GM19328 (cell line): Measurements from ENCODE around the gene MEI1.
"Not testable (repeated sequence)": the region's sequence is repeated elsewhere in the genome, so short reads cannot be mapped to it uniquely, and the experiment has no call there.

Source experiments
- ATAC-seq: cut with Tn5 transposase; IDR thresholded peaks from one replicate; pipeline ENCODE4 v1.9.1; 2021; ENCODE audit warnings: mild to moderate bottlenecking, moderate library complexity; ENCODE audit not compliant: unreplicated experiment

Gene MEI1, protein sequence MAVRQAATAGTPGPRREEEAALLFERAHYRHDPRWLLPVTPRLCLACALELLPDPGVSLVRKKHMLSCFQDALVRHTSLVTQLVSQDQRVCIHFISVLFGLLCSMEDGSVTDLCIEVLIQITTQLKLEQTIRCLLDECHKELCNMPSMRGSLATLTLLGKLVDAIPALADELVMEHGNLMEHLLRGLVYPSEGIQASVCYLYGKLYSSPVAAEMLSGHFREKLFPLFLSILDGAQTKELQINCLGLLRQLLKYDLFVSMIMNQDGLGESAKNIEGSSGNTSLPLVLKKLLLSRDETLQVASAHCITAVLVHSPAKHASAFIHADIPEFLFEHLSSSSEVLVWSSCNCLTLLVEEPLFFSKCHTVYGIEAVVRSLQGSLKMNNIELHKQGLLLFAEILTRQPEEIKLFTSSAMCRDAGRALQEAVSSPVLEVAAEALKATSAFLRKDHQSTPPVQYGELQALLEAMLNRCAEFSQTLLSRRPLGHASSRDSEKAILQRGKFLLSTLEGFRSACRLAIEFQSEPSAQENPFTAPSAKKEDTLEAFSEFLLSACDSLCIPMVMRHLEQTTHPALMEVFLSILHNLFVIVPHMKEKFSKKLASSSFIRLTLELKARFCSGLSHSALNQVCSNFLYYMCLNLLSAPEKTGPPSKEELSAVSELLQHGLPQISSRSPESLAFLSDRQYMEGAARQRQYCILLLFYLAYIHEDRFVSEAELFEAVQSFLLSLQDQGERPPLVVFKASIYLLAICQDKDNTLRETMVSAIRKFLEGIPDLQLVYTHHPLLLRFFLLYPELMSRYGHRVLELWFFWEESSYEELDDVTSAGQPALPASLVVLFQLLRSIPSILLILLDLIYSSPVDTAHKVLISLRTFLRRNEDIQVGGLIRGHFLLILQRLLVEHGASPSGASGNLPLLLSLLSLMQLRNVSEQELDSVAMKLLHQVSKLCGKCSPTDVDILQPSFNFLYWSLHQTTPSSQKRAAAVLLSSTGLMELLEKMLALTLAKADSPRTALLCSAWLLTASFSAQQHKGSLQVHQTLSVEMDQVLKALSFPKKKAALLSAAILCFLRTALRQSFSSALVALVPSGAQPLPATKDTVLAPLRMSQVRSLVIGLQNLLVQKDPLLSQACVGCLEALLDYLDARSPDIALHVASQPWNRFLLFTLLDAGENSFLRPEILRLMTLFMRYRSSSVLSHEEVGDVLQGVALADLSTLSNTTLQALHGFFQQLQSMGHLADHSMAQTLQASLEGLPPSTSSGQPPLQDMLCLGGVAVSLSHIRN

DNA sequence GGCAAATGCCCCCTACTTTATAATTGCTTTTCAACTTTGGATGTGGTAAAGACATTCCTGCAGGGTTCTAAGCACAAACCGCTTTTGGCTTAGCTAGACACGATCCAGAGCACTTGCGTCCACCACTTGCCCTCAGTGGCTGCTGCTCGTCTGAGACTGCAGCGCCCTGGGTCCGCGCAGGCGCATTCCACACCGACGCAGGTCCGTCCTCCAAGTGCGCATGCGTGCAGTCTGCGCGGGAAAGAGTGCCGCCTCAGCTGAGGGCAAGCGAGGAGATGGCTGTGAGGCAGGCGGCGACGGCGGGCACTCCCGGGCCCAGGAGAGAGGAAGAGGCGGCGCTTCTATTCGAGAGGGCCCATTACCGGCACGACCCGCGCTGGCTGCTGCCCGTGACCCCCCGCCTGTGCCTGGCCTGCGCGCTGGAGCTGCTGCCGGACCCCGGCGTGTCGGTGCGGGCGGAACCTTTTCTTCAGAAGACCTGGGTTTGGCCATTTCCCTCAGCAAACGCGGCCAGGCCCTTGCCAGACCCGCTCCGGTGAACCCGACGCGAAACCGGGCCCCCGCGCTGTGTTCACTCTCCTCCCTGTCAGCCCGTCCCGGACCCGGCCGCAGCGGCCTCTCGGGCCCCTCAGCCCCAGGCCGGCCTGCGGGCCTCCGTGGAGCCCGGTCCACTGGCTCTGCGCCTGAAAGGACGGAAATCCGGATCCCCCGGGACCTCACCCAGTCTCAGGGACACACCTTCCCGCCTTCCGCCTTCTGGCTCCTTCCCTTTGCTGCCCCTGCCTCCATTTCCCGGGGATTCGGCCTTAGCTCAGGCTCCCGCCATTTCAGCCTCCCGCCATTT is at the start of gene MEI1:
Gene MEI1 (plus strand): TSS at position 240 of the 844 bp plus-strand sequence. CDS start 36 bp downstream, at position 276.
- no peak for ATAC-seq

DNA sequence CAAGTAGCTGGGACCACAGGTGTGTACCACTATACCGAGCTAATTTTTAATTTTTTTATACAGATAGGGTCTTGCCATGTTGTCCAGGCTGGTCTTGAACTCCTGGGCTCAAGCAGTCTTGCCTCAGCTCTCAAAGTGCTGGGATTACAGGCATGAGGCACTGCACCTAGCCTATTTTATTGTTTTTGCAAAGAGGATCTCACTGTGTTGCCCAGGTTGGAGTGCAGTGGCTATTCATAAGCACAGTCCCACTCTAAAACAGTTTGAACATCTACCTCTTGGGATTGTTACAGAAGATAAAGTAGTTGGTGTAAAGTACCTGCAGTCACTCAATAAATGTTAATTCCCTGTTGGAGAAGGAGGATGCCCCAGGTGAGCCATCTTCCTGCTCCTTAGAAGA is 49.1 kb upstream of the MEI1 start:
- ATAC-seq, result no peak

DNA sequence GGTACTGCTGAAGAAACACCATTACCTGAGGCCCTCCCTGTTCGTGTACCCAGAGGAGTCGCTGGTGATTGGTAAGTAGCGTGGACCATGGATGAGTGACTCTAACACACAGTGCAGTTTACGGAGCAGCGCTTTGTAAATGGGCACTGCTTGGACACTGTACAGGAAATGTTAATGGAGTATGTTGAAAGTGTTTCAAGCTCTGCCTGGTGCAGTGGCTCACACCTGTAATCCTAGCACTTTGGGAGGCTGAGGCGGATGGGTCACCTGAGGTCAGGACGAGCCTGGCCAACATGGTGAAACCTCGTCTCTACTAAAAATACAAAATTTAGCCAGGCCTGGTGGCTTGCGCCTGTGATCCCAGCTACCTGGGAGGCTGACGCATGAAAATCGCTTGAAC is 48.5 kb upstream of the MEI1 start:
- no peak for ATAC-seq

GRCh38 chr22:41654322-41654721 is 45.0 kb upstream of the MEI1 start:
- ATAC-seq, result no peak

DNA sequence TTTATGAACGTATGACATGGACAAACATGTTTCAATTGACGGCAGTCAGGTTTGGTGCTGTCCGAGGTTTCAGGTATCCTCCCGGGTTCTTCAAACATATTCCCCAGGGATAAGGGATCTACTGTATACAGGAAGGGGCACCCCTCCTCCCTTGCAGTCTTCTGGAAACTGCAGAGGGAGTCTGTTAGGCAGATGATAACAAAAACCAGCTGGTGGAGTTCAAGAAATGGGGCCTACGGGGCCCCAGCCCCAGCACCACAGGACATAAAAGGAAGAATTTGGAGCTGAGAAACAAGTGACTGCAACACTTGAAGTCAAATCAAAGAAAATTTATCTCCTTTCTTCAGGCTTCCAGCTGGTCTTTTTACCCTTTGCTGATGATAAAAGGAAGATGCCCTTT is 42.7 kb upstream of the MEI1 start:
- no peak for ATAC-seq

GRCh38 chr22:41657709-41658108 is 41.6 kb upstream of the MEI1 start:
- ATAC-seq, result no peak

- no peak for ATAC-seq
These were observed 40.4 kb upstream of the MEI1 start for GRCh38 chr22:41658869-41659268.

GRCh38 chr22:41659941-41660340 is 39.4 kb upstream of the MEI1 start:
- no peak for ATAC-seq

GRCh38 chr22:41660416-41660815 is 38.9 kb upstream of the MEI1 start:
- no peak for ATAC-seq

- no peak for ATAC-seq
These were observed 38.2 kb upstream of the MEI1 start for GRCh38 chr22:41661088-41661487.

GRCh38 chr22:41661713-41662112 is 37.6 kb upstream of the MEI1 start:
- no peak for ATAC-seq

DNA sequence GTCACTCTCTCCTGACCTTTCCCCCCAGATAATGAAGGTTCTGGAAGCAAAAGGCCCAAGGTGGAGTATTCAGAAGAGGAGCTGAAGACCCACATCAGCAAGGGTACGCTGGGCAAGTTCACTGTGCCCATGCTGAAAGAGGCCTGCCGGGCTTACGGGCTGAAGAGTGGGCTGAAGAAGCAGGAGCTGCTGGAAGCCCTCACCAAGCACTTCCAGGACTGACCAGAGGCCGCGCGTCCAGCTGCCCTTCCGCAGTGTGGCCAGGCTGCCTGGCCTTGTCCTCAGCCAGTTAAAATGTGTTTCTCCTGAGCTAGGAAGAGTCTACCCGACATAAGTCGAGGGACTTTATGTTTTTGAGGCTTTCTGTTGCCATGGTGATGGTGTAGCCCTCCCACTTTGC is 35.7 kb upstream of the MEI1 start:
- ATAC-seq, result not testable (repeated sequence)

DNA sequence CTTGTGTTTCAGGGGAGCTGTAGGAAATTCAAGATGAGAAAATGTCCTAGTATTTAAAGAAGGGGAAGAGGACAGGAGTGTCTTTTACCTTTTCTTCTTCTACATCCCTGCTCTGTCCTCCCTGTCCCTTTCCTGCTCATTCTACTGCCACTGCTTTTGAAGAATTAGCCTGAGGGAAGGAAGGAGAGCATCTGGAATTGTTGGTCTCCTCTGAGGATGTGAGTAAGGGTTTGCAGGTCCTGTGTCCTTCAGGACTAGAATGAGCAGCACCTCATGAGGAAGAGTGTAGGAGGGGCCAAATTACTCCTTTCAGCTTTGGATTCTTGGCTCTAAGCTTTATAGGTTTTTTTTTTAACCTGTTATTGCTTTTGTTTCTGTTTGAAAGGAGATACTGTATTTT is 34.8 kb upstream of the MEI1 start:
- ATAC-seq, result no peak

- ATAC-seq, result no peak
These were observed 34.4 kb upstream of the MEI1 start for GRCh38 chr22:41664951-41665350.

GRCh38 chr22:41668971-41669911 is 30.1 kb upstream of the MEI1 start:
- ATAC-seq, result no peak

DNA sequence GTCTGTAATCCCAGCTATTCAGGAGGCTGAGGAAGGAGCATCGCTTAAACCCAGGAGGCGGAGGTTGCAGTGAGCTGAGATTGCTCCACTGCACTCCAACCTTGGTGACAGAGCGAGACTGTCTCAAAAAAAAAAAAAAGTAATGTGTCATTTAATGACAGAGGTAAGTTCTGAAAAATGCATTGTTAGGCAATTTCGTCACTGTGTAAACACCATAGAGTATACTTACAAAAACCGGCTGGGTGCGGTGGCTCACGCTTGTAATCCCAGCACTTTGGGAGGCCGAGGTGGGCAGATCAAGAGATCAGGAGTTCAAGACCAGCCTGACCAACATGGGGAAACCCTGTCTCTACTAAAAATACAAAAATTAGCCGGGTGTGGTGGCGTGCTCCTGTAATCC is 27.2 kb upstream of the MEI1 start:
- ATAC-seq, result not testable (repeated sequence)

GRCh38 chr22:41672780-41673509 is 26.4 kb upstream of the MEI1 start:
- no peak for ATAC-seq

GRCh38 chr22:41674846-41675340 is 24.4 kb upstream of the MEI1 start:
- no peak for ATAC-seq
